Prostate gland (tissue), 2 donors: Measurements from ENCODE around the gene HES1.

ENCODE experiments used
- POLR2A ChIP-seq: fragments of 450-650 bp; IDR thresholded peaks from one replicate; pipeline ENCODE4 v1.6.1; 2016; ENCODE audit warnings: antibody characterized with exemption, mild to moderate bottlenecking
- POLR2AphosphoS5 ChIP-seq: sonication (generic); formaldehyde crosslinking; IDR thresholded peaks from one replicate; pipeline ENCODE4 v1.6.1; 2017; ENCODE audit warnings: antibody characterized with exemption
- TF ChIP-seq, protein P1 (sequence below), 4 experiments: fragments of 200-600 bp in 2 of 4; fragments of 450-650 bp in 2 of 4; sonication (generic) in 2 of 4; IDR thresholded peaks; 1 replicate in 3 of 4; 2 replicates in 1 of 4; pipeline ENCODE4 v1.5.1; 2016 to 2019; ENCODE audit warnings: antibody characterized with exemption in 4 of 4, mild to moderate bottlenecking in 2 of 4, moderate library complexity in 2 of 4

DNA sequence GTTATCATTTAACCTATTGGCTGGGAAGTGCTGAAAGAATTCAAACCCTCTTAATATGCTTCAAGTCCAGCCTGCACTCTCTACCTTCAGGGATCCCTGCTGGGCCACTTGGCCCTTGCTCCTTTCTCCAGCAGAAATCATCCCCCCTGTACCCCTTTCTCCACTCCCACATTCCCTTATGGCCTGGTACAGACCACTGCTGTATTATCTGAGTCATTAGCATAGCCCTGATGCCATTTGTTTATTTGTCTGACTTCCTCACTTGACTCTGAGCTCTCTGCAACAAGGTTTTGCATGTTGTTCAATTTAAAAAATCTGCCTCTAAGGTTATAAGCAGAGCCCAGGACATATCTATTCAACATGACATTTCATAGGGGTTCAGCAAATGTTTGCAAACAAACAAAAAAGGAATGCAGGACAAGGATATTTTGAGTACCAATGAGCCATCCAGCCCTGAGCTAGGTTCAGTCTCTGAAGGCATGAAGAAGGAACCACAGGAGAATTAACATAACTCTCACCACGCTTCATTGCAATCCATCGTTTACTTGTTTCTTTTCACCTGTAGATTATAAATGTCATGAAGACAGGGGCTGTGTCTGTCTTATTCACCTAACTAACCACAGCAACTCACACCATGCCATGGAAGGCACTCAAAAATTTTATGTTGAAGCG, 26.6 kb upstream of the HES1 start:
- no peak for TF ChIP-seq POLR2AphosphoS5
- TF ChIP-seq POLR2A, result no peak
- TF ChIP-seq, protein P1, sequence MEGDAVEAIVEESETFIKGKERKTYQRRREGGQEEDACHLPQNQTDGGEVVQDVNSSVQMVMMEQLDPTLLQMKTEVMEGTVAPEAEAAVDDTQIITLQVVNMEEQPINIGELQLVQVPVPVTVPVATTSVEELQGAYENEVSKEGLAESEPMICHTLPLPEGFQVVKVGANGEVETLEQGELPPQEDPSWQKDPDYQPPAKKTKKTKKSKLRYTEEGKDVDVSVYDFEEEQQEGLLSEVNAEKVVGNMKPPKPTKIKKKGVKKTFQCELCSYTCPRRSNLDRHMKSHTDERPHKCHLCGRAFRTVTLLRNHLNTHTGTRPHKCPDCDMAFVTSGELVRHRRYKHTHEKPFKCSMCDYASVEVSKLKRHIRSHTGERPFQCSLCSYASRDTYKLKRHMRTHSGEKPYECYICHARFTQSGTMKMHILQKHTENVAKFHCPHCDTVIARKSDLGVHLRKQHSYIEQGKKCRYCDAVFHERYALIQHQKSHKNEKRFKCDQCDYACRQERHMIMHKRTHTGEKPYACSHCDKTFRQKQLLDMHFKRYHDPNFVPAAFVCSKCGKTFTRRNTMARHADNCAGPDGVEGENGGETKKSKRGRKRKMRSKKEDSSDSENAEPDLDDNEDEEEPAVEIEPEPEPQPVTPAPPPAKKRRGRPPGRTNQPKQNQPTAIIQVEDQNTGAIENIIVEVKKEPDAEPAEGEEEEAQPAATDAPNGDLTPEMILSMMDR (IDR thresholded peaks at IDR 0.05), result no peak
